ENCODE data around the gene PPP1R12B.
"Not testable (repeated sequence)": the region's sequence is repeated elsewhere in the genome, so short reads cannot be mapped to it uniquely, and the experiment has no call there.

Gene PPP1R12B

GRCh38 chr1:202521886-202522285, 173.4 kb downstream of the PPP1R12B start:
- in situ Hi-C loops (cut with MboI; ENCODE audit: low sequenced_read_pairs), result no loop called here

- in situ Hi-C loops (cut with MboI; ENCODE audit: low sequenced_read_pairs), result not testable (repeated sequence)
Measured at GRCh38 chr1:202526056-202526455, 177.6 kb downstream of the PPP1R12B start.

GRCh38 chr1:202528096-202528722, 179.7 kb downstream of the PPP1R12B start:
- in situ Hi-C loops (cut with MboI; ENCODE audit: low sequenced_read_pairs), result not testable (repeated sequence)

GRCh38 chr1:202530686-202531085, 182.2 kb downstream of the PPP1R12B start:
- in situ Hi-C loops (cut with MboI; ENCODE audit: low sequenced_read_pairs), result not testable (repeated sequence)

- in situ Hi-C loops (cut with MboI; ENCODE audit: low sequenced_read_pairs), result no loop called here
Measured at GRCh38 chr1:202531472-202531811, 182.9 kb downstream of the PPP1R12B start.

- in situ Hi-C loops (cut with MboI; ENCODE audit: low sequenced_read_pairs), result not testable (repeated sequence)
Measured at GRCh38 chr1:202531812-202532616, 183.5 kb downstream of the PPP1R12B start.

- in situ Hi-C loops (cut with MboI; ENCODE audit: low sequenced_read_pairs), result not testable (repeated sequence)
Measured at GRCh38 chr1:202539166-202539574, 190.7 kb downstream of the PPP1R12B start.

GRCh38 chr1:202539583-202539982, 191.1 kb downstream of the PPP1R12B start:
- in situ Hi-C loops (cut with MboI; ENCODE audit: low sequenced_read_pairs), result not testable (repeated sequence)

- in situ Hi-C loops (cut with MboI; ENCODE audit: low sequenced_read_pairs), result no loop called here
Measured at GRCh38 chr1:202540014-202540413, 191.5 kb downstream of the PPP1R12B start.

GRCh38 chr1:202540448-202540847, 191.9 kb downstream of the PPP1R12B start:
- in situ Hi-C loops (cut with MboI; ENCODE audit: low sequenced_read_pairs), result no loop called here

GRCh38 chr1:202540858-202541257, 192.4 kb downstream of the PPP1R12B start:
- in situ Hi-C loops (cut with MboI; ENCODE audit: low sequenced_read_pairs), result not testable (repeated sequence)

GRCh38 chr1:202542415-202542814, 193.9 kb downstream of the PPP1R12B start:
- in situ Hi-C loops (cut with MboI; ENCODE audit: low sequenced_read_pairs), result not testable (repeated sequence)

GRCh38 chr1:202543537-202543936, 195.0 kb downstream of the PPP1R12B start:
- in situ Hi-C loops (cut with MboI; ENCODE audit: low sequenced_read_pairs), result not testable (repeated sequence)

GRCh38 chr1:202544766-202545449, 196.4 kb downstream of the PPP1R12B start:
- in situ Hi-C loops (cut with MboI; ENCODE audit: low sequenced_read_pairs), result not testable (repeated sequence)

- in situ Hi-C loops (cut with MboI; ENCODE audit: low sequenced_read_pairs), result not testable (repeated sequence)
Measured at GRCh38 chr1:202545647-202546303, 197.3 kb downstream of the PPP1R12B start.

GRCh38 chr1:202546377-202546776, 197.9 kb downstream of the PPP1R12B start:
- in situ Hi-C loops (cut with MboI; ENCODE audit: low sequenced_read_pairs), result not testable (repeated sequence)

GRCh38 chr1:202546796-202547195, 198.3 kb downstream of the PPP1R12B start:
- in situ Hi-C loops (cut with MboI; ENCODE audit: low sequenced_read_pairs), result not testable (repeated sequence)

GRCh38 chr1:202547215-202547614, 198.7 kb downstream of the PPP1R12B start:
- in situ Hi-C loops (cut with MboI; ENCODE audit: low sequenced_read_pairs), result no loop called here

GRCh38 chr1:202550088-202550487, 201.6 kb downstream of the PPP1R12B start:
- in situ Hi-C loops (cut with MboI; ENCODE audit: low sequenced_read_pairs), result not testable (repeated sequence)

GRCh38 chr1:202551683-202552082, 203.2 kb downstream of the PPP1R12B start:
- in situ Hi-C loops (cut with MboI; ENCODE audit: low sequenced_read_pairs), result no loop called here

GRCh38 chr1:202552615-202553014, 204.1 kb downstream of the PPP1R12B start:
- in situ Hi-C loops (cut with MboI; ENCODE audit: low sequenced_read_pairs), result not testable (repeated sequence)

Data from HL-60/S4 (cell line).